D721Med (cell line): ENCODE data around the gene CSPG4.

Experiments used
- DNase-seq: peaks from one replicate; pipeline ENCODE4 v3.0.0; 2011; ENCODE audit warnings: low spot score; ENCODE audit not compliant: insufficient read length
- FAIRE-seq: peaks from 2 replicates; lab custom pipeline; 2011; peaks lifted over from hg19 to GRCh38; lab: Jason Lieb, UNC
- CTCF ChIP-seq: IDR thresholded peaks from 2 replicates; pipeline ENCODE4 v1.5.1; 2012; ENCODE audit warnings: mild to moderate bottlenecking, control low read depth; ENCODE audit not compliant: insufficient read depth; ENCODE audit errors: missing control alignments

The CSPG4 gene

GRCh38 chr15:75625542-75626347 is 86.9 kb downstream of the CSPG4 start, which contains the start of gene SNUPN:
SNUPN (minus strand) TSS chr15:75625725; CDS start chr15:75621051, 4,674 bp downstream.
- TF ChIP-seq CTCF = no peak
- DNase-seq (peak; percentile 89), FAIRE-seq (no peak)
